ENCODE results near the gene CRACR2B.

- TF ChIP-seq CTCF (IDR thresholded peaks at IDR 0.05; ENCODE audit: low read length) (no peak), EZH2 (optimal IDR thresholded peaks at IDR 0.05; ENCODE audit: low read depth, low read length) (no peak)
Observed at GRCh38 chr11:794766-795633, 32.7 kb upstream of the CRACR2B start.
